Left kidney (tissue), 2 donors: ENCODE results near the gene EZR. TPM values are rescaled to one million over a fixed set of nuclear protein-coding genes. Genes with fewer than 3 reads are reported as not detected.
"Not testable (repeated sequence)": the region's sequence is repeated elsewhere in the genome, so short reads cannot be mapped to it uniquely, and the experiment has no call there.

Source experiments
- DNase-seq: peaks from one replicate; pipeline ENCODE4 v3.0.0-alpha.2; 2013
- polyA plus RNA-seq: library from polyadenylated mRNA; unstranded; fragments of 120-200 nt; gene quantifications from one replicate; pipeline ENCODE4 v1.2.1, GENCODE V29; 2013; ENCODE audit not compliant: insufficient read length

The EZR gene
- polyA plus RNA-seq, 1 donor, result 249 TPM

DNA sequence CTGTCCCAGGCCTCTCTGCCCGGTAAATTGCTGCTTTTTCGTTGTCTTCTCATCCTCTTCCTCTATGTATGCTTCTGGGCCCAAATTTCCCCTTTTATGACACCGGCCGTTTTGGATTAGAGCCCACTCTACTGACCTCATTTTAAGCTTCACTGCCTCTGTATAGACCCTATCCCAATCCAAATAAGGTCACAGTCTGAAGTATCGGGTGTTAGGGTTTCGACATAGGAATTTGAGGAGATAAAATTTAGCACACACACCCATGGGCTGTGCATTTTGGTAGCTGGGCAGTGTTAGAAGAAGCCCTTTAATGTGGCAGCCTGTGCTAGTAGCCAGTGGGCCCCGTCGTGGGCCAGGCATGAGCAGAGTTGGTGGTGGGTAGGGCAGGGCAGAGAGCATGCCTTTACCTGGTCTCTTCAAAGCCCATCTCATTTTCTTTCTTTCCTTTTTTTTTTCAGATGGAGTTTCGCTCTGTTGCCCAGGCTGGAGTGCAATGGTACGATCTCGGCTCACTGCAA, 27.9 kb upstream of the EZR start:
- no peak for DNase-seq

DNA sequence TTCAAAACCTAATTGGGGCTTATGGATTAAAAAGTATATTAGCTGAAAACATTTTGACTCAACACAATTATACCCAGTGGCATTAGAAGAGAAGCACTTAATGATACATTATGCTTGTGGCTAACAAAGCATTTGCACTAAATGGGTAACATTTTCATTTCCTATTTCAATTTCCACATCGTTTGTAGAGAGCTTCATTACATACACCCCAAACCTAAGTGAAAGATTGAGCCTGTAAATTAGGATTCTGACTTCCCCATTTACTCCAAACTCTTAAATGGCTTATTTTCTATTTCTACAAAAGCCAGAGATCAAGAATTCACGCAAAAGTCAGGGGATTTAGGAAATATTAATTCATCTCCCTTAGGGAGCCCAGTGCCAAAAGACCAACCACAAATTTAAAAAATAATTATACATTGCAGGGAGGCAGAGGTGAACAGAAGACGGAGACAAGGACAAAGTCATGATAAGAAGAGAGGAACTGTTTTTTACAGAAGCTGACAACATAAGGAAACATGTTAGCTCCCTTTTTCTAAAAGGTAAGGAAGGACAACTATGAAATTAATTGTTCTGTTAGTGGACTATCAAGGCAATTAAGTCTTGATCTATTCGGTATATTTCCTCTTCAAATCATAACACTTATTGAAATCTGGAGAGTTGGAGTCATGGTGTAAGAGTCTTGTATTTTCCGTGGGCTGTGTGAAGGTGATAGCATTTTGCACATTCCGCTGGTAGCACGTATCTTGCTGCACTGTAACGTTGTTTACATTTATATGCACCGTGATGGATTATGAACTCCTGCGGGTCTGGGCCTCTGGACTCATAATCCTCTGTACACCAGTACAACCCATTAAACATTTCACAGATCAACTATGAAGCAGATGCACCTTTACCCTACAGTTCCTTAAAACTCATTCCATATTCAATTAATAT, 24.8 kb upstream of the EZR start:
- no peak for DNase-seq

DNA sequence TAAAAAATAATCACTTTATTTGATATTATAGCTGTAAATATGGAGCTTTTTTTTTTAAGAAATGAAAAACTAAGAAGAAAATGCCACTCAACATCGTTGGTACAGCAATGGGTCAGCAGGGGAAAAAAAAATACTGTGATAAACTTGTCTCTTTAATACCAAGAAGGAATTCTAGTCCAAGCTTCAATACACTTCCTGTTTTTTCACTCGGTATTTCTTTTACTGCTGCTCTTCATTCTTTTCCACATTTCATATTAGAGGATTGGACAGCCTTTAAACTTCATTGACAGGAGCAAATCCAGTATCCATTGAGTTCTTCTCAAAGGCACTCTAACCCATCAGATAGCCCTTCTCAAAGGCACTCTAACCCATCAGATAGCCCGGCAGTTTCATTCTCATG, 22.2 kb upstream of the EZR start:
- no peak for DNase-seq

DNA sequence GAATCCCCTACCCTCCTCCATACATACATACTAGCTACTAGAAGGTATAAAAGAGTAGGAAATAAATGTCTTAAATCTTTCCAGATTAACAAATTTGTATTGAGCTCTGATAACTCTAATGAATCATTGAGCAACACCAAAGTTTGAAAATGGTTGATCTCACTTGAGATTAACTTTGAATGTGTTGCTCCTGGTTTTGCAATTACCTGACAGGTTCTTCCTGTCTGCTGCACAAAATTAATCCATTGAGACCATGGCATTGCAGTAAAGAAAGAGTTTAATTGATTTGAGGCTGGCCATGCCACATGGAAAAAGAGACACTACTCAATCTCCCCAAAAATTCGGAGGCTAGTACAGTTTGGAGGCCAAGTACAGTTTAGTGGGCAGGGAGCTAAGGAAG, 21.3 kb upstream of the EZR start:
- no peak for DNase-seq

DNA sequence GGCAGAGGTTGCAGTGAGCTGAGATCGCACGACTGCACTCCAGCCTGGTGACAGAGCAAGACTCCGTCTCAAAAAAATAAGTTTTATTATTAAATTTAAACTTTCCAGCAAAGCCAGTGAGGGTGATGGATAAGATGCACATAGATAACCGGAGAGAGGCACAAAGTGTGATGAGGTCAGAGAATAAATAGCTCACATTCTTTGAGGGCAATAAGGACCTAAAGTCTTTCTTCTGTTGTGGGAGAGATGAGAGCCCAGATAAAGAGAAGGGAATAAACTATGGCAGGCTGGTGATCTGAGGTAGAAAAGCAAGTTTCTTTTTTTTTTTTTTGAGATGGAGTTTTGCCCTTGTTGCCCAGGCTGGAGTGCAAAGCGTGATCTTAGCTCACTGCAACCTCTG, 20.6 kb upstream of the EZR start:
- DNase-seq, result no peak

DNA sequence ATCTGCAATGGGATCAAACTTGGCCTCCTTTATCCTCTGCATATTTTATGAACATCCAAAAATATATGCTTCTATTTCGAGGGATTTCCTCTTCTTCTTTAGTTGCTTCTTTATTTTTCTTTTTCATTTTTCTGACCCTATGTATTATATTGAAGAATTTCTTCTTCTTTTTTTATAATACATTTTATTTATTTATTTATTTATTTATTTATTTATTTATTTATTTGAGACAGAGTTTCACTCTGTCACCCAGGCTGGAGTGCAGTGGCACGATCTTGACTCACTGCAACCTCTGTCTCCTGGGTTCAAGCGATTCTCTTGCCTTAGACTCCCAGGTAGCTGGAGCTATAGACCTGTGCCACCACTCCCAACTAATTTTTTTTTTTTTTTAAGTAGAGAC, 19.6 kb upstream of the EZR start:
- DNase-seq, result not testable (repeated sequence)

DNA sequence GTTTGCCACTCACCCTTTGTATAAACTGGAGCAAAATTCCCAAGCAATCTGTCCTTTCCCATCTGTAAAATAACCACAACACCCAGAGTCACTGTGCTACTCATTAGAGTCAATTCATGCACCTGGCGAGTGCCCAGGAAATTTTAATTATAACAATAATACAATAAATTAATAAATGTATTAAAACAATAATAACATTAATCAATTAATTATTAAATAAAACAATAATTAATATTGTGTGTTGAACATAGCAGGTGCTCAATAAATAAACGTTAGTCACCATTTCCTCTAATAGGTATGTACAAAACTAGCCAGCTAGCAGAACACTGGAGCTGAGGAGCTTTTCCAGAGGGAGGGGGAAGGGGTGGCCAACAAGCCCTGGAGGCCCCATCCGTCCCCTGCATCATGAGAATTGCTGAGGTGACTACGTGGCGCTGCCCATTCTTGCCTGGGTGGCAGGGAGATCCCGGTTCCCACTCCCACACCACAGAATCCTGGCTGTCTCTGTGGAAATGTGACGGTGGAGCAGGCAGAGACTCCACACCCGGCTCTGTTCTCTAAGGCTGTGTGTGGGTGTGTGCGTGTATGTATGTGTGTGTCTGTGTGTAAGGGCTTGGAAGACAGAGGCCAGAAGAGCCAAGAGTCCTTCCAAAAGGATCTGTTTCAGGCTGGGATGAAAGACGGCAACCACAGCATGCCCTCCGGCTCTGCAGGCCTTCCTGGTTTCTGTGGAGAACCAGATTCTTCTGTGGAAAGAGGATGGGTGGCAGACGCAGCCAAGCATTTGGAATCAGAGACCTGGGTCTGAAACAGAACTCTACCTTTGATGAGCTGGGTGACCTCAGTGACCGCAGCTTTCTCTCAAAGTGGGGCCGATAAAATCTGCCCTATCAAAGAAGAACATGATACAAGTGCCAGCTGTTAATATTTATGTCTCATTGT, 18.8 kb upstream of the EZR start:
- DNase-seq, result no peak

DNA sequence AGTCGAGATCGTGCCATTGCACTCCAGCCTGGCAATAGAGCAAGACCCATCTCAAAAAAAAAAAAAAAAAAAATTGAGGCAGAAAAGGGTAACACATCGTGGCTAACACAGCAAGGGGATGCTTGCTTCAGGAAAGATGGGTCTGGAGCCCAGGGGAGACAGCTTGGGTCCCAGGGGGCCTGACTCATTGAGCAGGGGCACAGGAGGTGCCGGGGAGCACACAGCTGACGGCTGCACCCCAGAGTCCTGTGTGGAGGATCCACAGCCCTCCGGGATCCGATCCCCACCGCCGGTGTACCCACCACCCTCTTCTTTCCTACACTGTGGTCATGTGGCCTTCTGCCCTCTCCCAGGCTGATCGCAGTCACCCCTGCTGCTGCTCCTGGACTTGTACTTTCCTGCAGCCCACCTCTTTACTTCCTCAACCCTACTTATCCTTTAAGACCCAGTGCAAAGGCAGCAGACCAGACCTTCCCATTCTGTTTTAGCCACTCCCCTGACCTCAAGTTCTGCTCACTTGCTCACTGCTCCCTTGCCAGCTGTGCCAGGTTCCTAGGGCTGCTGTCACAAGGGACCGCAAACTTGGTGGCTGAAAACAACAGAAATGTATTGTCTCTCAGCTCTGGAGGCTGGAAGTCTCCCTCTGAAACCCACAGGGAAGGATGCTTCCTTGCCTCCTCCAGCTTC, 17.6 kb upstream of the EZR start:
- DNase-seq, result no peak

DNA sequence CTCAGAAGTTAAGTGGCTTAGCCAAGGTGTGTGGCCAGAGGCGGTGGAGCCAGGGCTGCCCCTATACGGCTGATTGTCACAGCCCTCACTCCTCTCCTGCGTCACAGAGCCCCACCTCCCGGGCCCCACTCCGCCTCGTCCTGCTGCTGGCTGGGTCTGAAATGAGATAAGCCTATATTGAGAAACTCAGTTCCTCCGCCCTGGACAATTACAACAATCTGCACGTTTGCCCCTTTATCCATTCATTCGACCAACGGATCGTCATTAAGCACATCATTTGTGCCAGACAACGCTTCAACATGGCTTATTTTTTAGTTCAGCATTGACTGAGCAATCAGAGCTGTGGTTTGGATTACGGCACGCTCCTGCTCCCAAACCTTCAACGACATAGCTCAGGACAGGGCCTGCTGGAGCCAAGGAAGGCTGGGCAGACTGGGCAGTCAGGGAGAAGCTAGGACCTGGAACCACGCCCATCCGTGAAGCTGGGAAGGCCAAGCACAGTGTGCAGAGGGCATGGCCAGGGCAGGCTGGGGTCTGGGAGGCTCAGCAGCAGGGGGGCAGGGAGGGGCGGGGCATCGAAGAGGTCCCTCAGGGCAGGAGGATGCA, 16.6 kb upstream of the EZR start:
- DNase-seq, result no peak

DNA sequence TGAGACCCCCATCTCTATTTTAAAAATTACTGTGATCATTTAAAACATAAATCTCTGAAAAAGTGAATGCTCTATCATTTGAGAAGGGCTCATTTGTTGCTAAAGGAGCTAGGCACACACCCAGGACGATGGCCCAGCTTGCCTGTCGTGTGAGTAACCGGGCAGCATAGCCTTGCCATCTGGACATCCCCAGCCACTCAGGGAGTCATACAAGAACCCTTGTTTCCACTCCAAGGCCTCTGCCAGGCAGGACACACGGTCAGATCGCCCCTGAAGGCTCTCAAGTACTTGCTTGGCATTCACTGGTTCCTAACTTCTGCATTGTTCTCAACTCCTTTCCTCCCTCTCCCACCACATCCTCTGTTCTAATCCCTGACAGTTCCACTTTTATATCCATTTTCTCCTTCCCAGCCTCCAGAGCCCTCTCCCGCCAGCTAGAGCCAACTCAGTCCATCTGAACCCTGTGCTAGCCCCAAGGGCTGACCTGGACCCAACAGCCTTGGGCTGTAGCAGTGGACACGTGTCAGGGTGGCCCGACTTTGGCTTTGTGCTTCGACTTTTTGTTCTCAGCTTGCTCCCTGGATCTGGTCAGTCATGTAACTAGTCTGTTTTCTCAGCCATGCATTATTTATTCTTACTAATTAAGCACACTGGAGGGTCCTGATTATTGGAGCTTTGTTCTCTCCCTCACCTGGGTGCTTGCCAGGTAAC, 15.7 kb upstream of the EZR start:
- no peak for DNase-seq

DNA sequence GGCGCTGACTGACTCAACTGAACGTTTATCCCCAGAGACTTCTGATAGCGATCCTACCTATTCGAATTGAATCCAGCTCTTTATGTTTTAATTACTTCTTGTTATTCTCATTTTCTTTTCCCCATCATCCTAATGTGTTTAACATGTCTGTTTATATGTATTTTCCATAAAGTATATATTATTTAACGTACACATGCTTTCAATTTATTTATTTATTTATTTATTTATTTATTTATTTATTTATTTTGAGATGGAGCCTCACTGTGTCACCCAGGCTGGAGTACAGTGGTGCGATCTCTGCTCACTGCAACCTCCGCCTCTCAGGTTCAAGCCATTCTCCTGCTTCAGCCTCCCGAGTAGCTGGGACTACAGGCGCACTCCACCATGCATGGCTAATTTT, 13.6 kb upstream of the EZR start:
- not testable (repeated sequence) for DNase-seq

DNA sequence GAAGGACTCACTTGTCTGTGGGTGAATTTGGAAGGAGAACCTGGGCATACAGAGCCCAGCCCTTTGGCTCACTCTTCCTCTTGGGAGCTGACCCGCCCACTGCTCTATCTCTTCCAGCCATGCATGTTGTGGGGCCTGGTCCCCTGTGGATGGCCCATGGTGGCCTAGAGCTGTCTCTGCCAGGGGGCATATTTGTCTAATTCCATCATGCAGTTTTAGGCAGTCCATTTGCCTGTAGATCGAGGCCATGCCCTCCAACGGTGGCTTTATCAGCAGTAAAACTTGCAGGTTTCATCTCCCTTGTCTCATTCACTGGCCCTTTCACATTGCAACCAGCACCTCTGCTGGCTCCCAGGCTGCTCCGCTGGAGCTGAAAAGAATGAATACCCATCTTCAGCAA, 12.9 kb upstream of the EZR start:
- DNase-seq, result no peak

DNA sequence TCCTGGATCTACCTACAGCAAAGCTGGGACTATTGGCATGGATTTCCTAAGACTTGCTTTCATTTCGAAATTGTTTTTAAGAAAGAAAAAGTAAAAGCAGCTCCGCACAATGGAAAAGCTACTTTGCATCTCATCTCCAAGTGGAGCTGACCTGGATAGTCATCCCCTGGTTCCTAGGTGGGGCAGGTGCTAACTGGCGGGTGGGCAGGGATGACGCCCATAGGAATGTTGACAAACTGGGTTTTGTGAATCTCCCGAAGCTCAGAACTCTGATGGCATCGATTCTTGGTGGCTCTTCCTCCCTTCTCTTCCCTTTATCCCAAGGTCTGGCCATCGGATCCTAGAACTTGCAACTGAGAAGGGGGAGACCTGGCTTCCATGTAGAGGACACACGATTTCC, 12.4 kb upstream of the EZR start:
- DNase-seq, result no peak

DNA sequence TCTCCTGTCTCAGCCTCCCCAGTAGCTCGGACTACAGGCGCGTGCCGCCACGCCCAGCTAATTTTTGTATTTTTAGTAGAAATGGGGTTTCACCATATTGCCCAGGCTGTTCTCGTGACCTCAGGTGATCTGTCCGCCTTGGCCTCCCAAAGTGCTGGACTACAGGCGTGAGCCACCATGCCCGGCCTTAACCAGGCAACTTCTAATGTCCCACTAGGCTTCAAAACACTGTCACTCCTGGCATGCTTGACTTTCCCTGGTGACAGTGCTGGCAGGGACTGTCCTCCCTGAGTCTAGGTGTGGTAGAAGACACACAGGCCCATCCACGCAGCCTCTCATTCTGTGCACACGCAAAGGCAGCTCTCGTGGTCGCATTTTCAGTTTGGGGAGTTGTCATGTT, 11.6 kb upstream of the EZR start:
- DNase-seq, result no peak

DNA sequence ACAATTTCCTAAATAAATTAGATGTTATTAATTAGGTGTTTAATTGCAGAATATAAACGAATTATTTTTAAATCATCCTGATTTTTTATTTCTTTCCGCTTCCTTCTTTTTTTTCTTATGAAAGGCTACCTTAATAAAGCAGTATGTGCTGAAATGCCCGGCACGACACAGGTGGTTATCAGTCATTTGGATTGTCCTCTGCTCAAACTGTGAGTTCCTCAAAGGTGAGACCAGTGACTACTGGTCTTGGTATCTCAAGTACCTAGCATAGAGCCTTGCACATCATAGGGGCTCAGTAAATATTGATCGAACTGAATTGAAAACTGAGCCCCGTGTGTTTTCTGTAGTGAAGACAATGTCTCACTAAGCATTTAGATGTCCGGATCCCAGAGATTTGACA, 9.6 kb upstream of the EZR start:
- no peak for DNase-seq

DNA sequence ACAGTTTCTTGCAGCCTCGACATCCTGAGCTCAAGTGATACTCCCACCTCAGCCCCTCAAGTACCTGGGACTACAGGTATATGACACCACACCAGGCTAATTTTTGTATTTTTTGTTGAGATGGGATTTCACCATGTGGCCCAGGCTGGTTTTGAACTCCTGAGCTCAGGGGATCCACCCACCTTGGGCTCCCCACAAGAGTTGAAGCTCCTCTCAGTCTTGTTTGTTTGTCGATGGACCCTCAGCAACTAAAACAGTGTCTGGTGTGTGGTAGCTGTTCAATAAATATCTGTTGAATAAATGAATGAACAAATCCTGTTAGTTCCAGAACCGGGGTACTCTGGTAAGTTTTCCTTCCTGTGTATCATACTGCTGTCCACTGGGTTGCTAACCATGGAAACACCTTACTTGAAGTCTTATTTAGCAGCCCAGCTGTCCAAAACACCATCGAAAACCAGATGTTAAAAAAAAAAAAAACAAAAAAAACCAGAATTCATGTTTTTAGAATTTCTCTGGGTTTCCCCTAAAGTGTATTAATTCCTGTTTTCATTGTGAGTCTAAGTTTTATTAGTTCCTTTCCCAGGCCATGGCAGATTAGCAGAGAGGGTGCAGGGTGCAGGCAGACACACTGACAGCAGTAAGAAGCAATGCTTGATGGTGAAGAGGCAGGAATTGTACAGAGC, 7.8 kb upstream of the EZR start:
- no peak for DNase-seq

DNA sequence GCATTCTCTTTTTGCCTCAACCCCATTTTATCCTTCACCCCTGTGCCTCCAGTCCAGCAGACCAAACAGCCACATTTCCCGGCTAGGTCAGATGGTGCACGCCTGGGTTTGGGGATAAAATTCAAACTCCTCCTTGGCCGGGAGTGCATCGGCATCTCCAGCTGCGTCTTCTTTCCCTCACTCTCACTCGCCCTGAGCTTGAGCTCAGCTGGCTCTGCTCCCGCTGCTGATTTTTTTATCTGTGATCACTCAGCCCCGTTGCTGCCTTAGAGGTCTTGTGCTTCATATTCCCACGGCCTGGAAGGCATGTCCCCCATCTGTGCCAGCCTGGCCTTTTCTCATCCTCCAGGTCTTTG, 6.8 kb upstream of the EZR start:
- no peak for DNase-seq

DNA sequence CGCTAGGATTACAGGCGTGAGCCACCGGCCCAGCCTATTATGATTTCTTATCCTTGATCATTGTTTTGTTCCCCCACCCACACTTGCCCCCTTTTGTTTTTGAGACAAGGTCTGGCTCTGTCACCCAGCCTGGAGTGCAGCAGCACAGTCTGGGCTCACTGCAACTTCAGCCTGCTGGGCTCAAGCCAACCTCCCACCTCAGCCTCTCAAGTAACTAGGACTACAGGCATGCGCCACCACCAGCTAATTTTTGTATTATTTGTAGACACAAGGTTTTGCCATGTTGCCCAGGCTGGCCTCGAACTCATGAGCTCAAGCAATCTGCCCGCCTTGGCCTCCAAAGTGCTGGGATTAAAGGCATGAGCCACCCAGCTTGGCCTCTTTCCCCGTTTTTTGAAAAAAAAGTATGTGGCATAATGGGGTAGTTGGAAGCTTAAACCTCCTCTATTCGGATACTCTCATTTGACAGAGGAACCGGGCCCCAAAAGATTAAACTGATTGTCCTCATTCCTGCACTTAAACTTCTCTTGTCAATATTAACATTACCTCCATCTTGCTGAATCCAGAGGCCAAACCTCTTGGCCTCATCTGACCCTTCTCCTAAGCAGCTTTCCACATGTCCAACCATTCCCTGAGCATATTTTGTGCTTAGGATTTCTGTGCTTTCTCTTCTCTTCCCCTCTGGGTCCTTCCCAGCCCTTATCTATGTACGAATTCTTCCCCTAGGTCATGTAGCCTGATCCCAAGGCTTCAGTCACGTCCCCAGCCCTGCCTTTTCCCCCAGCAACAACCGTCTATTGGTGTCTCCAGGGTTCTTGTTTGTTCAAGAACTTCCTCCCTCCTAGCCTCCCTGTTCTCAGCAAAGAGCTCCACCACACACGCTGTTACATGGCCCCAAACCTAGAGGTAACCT, 6.1 kb upstream of the EZR start:
- DNase-seq, result no peak

DNA sequence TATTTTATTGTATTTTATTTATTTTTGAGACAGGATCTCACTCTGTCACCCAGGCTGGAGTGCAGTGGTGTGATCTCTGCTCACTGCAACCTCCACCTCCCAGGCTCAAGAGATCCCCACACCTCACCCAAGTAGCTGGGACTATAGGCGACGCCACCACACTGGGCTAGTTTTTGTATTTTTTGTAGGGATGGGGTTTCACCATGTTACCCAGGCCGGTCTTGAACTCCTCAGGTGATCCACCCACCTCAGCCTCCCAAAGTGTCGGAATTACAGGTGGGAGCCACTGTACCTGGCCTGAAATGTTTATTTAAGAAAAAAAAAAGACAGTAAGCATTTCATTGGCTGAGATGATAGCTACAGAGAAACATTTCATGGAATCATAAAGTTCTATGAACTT, 4.4 kb upstream of the EZR start:
- DNase-seq, result not testable (repeated sequence)
